Uterus (tissue), 2 donors: ENCODE results near the gene ART4.
A peak's percentile ranks its signal among the peaks of the same experiment; 100 is the strongest.

ENCODE experiments used
- CTCF ChIP-seq, 4 experiments: fragments of 200-600 bp in 2 of 4; fragments of 450-650 bp in 2 of 4; sonication (generic) in 2 of 4; IDR thresholded peaks; one replicate each; pipeline ENCODE4 v1.5.1; 2016 to 2019; ENCODE audit warnings: antibody characterized with exemption in 4 of 4, mild to moderate bottlenecking in 2 of 4, moderate library complexity in 1 of 4
- POLR2A ChIP-seq, 2 donors: fragments of 450-650 bp; IDR thresholded peaks; one replicate each; pipeline ENCODE4 v1.6.1; 2016; ENCODE audit warnings: antibody characterized with exemption in 2 of 2, mild to moderate bottlenecking in 1 of 2, moderate library complexity in 1 of 2

DNA sequence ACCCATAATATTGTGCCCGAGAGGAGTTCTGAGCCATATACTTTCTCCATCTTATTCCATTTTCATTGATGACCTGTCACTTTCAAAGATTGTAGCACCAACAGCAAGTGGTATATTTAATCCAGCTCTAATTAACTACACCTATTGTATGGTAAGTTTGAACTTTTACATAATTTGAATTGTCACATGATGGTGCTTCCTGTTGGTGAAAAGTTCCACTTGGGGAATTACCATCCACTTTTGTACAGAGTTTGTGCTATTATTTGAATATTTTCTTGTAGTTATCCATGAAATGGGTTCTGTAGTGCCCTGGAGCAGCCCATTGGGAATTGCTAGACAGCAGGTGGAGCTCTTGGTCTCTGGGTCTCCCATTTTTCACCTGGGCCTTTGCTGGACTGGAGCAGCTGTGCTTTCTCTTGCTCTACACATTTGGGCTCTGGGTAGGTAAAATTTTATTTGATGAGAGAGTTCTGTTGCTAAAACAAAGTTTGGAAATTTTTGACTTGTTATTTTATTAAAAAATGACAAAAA, 32.3 kb downstream of the ART4 start:
- peak in 2 of 4 experiments; percentile 17 to 25 for TF ChIP-seq CTCF (IDR thresholded peaks at IDR 0.05)
- no peak for TF ChIP-seq POLR2A (IDR thresholded peaks at IDR 0.05)
